Ovary (tissue), 9 donors: ENCODE results near the gene DAZAP2. TPM values are rescaled to one million over a fixed set of nuclear protein-coding genes. Genes with fewer than 3 reads are reported as not detected.
A peak's percentile ranks its signal among the peaks of the same experiment; 100 is the strongest.
"Not testable (repeated sequence)": the region's sequence is repeated elsewhere in the genome, so short reads cannot be mapped to it uniquely, and the experiment has no call there.

ENCODE experiments used
- DNase-seq, 5 donors: peaks; one replicate each; pipeline ENCODE4 v3.0.0-alpha.2; 2019 to 2020
- H3K27ac ChIP-seq, 2 donors: fragments of 200-600 bp; one replicate each; pipeline versions ENCODE4 v1.5.1 to v1.8.0; 2019 to 2022
- H3K27me3 ChIP-seq: fragments of 200-600 bp; one replicate; pipeline ENCODE4 v1.8.0; 2022
- H3K36me3 ChIP-seq: fragments of 200-600 bp; sonication (generic); one replicate; pipeline ENCODE4 v1.5.1; 2019
- H3K4me1 ChIP-seq: one replicate; pipeline ENCODE4 v1.8.1; 2013; ENCODE audit warnings: mild to moderate bottlenecking, moderate library complexity; ENCODE audit not compliant: insufficient read depth
- H3K4me3 ChIP-seq: fragments of 200-600 bp; sonication (generic); one replicate; pipeline ENCODE4 v1.5.1; 2017
- H3K9me3 ChIP-seq, 2 donors: fragments of 200-600 bp in 1 of 2; sonication (generic) in 1 of 2; one replicate each; pipeline versions ENCODE4 v1.5.1 to v1.8.1; 2013 to 2019; ENCODE audit warnings: mild to moderate bottlenecking in 1 of 2, moderate library complexity in 1 of 2
- CTCF ChIP-seq, 3 donors: fragments of 450-650 bp in 2 of 3; fragments of 200-600 bp in 1 of 3; IDR thresholded peaks; one replicate each; pipeline versions ENCODE4 v1.5.1 to v1.8.0; 2016 to 2022; ENCODE audit warnings: antibody characterized with exemption in 3 of 3, mild to moderate bottlenecking in 1 of 3
- EP300 ChIP-seq: sonication (generic); formaldehyde crosslinking; IDR thresholded peaks from one replicate; pipeline ENCODE4 v1.6.1; 2017; ENCODE audit warnings: antibody characterized with exemption
- POLR2A ChIP-seq: fragments of 450-650 bp; IDR thresholded peaks from one replicate; pipeline ENCODE4 v1.6.1; 2017; ENCODE audit warnings: antibody characterized with exemption, mild to moderate bottlenecking, moderate library complexity
- WGBS, 3 donors: extraction: QIAGEN DNeasy Blood & Tissue Kit in 1 of 3; methylation state at CpG; one replicate each; pipeline versions ENCODE4 v1.1.5 to v1.1.7; 2013 to 2017; 5-methylcytosine and 5-hydroxymethylcytosine counted together
- intact Hi-C, 4 donors: fragments of 100-400 bp; cut with DNase I; formaldehyde crosslinking; loops; one replicate each; pipeline versions ENCODE4 v1.11.0 to v1.15.1; 2022 to 2023
- polyA plus RNA-seq, 2 donors: library from polyadenylated mRNA; stranded (reverse); fragments of 200-250 nt in 1 of 2; fragments of 350-450 nt in 1 of 2; fragmentation: Illumina TruSeq in 1 of 2; extraction: RNeasy Lipid Tissue Mini Kit (QIAGEN cat#74804) in 1 of 2; gene quantifications; one replicate each; pipeline ENCODE4 v1.2.3, GENCODE V29; 2013 to 2014
- total RNA-seq, 7 donors: library from RNA; depleted of rRNA in 2 of 7; stranded (reverse); fragments of >200 nt in 2 of 7; fragmentation: NEBNext Ultra II Directional in 3 of 7; extraction: Animal tissue kit (Norgen Biotek cat#: 25700) in 3 of 7; gene quantifications; one replicate each; pipeline versions ENCODE4 v1.1.0 to v1.2.4, GENCODE V29; 2016 to 2023
- donor health status: DM: no; HTN: no; CAD: no; lungs with moderate emphysema.
- donor health status: DM: no; HTN: no; CAD: no.
- donor health status: Bipolar disorder and iron deficiency.
- donor health status: DM: yes; HTN: yes; CAD: no.
- donor health status: DM: no; HTN: no; CAD: no.
- donor health status: DM: yes; HTN: yes; CAD: no.

DAZAP2 gene
- total and polyA plus RNA-seq, 9 donors, result 123 to 323 (median 156) TPM

GRCh38 chr12:51217133-51217967 lies 21.3 kb upstream of the DAZAP2 start:
- DNase-seq, result peak; percentile 65 to 80 (median 74)
- 0 to 1% (median 1%) methylated on average over 63 to 81 of the region's 81 CpGs for whole genome bisulfite sequencing, 3 donors
- TF ChIP-seq POLR2A (no peak), CTCF (IDR thresholded peaks at IDR 0.05) (peak in 2 of 3 donors; percentile 30 to 31), EP300 (no peak)

GRCh38 chr12:51217968-51218606 lies 20.5 kb upstream of the DAZAP2 start, which contains the start of gene POU6F1:
Gene POU6F1, minus strand, starts transcription at chr12:51218062. Its CDS starts 11,226 bp downstream, at chr12:51206836.
- H3K4me1 ChIP-seq, result peaks cover 11% of the 10 kb centered on the region
- peak within 1 kb of the TSS; percentile 98 to 99 for H3K27ac ChIP-seq
- no peaks in the 10 kb centered on the region for H3K27me3 ChIP-seq
- peak within 1 kb of the TSS; percentile 64 for H3K4me3 ChIP-seq
- no peaks in the 10 kb centered on the region for H3K36me3 ChIP-seq
- 1 to 2% (median 1%) methylated on average over 27 to 35 of the region's 35 CpGs for WGBS, 3 donors
- no peaks in the 10 kb centered on the region for H3K9me3 ChIP-seq
- peak; percentile 77 to 86 (median 84) for DNase-seq
- TF ChIP-seq CTCF (IDR thresholded peaks at IDR 0.05) (peak; percentile 34 to 39 (median 37)), EP300 (peak; percentile 9), POLR2A (peak; percentile 52)
- intact Hi-C loops, result loop anchor here in 1 of 4 donors (2.0 kb wide), 1 partner anchor 45 kb away; the partner anchor contains the start of gene TFCP2

More at GRCh38 chr12:51217133-51217967, 21.3 kb upstream of the DAZAP2 start:
- Histone ChIP-seq H3K27ac (peak overlapping the region; percentile 98 to 99), H3K4me1 (peaks cover 9% of the 10 kb centered on the region), H3K4me3 (peak overlapping the region; percentile 64), H3K36me3 (no peaks in the 10 kb centered on the region), H3K9me3 (no peaks in the 10 kb centered on the region), H3K27me3 (no peaks in the 10 kb centered on the region)
- intact Hi-C loops, result loop anchor here in 1 of 4 donors (2.0 kb wide), 1 partner anchor 45 kb away; the partner anchor contains the start of gene TFCP2

- Histone ChIP-seq H3K36me3 (no peaks in the 10 kb centered on the region), H3K27me3 (no peaks in the 10 kb centered on the region), H3K9me3 (no peaks in the 10 kb centered on the region), H3K4me1 (peaks cover 11% of the 10 kb centered on the region), H3K4me3 (peak overlapping the region; percentile 64), H3K27ac (peak overlapping the region; percentile 98 to 99)
- 29 to 51% (median 42%) methylated on average over 10 of the region's 10 CpGs for WGBS, 3 donors
- TF ChIP-seq CTCF (IDR thresholded peaks at IDR 0.05) (no peak), EP300 (no peak), POLR2A (no peak)
- intact Hi-C loops, result no loop called here
- DNase-seq, result peak in 3 of 5 donors; percentile 33 to 50 (median 39)
Observed at GRCh38 chr12:51218607-51219161, 19.9 kb upstream of the DAZAP2 start.

- DNase-seq, result no peak
- no peak overlapping the region for H3K4me3 ChIP-seq
- peak overlapping the region in 1 of 2 donors; percentile 98 for H3K27ac ChIP-seq
- no peak for TF ChIP-seq POLR2A
- no peak for TF ChIP-seq CTCF (IDR thresholded peaks at IDR 0.05)
- TF ChIP-seq EP300, result no peak
- peaks cover 11% of the 10 kb centered on the region for H3K4me1 ChIP-seq
- WGBS, 3 donors, result 73 to 75% (median 75%) methylated on average over 5 of the region's 5 CpGs
- intact Hi-C loops, result no loop called here
- H3K27me3 ChIP-seq, result no peaks in the 10 kb centered on the region
- H3K9me3 ChIP-seq, result no peaks in the 10 kb centered on the region
- H3K36me3 ChIP-seq, result no peaks in the 10 kb centered on the region
Observed at GRCh38 chr12:51219322-51219721, 19.3 kb upstream of the DAZAP2 start.

- intact Hi-C loops, DNase-seq: not testable (repeated sequence)
- H3K4me1 ChIP-seq, result peaks cover 11% of the 10 kb centered on the region
Observed at GRCh38 chr12:51219857-51220256, 18.8 kb upstream of the DAZAP2 start.

More at GRCh38 chr12:51219857-51220256, 18.8 kb upstream of the DAZAP2 start:
- not testable (repeated sequence) for H3K27ac ChIP-seq, H3K9me3 ChIP-seq, H3K36me3 ChIP-seq, H3K27me3 ChIP-seq, H3K4me3 ChIP-seq
- 84 to 90% (median 85%) methylated on average over 12 of the region's 12 CpGs for WGBS, 3 donors
